Hematopoietic multipotent progenitor cell treated with erythropoietin and hydrocortisone succinate and interleukin-3 and kit ligand, for 15 days (in vitro differentiated cells): Measurements from ENCODE around the gene TMEM198.
A peak's percentile ranks its signal among the peaks of the same experiment; 100 is the strongest.

Experiments used
- DNase-seq: peaks from one replicate; pipeline ENCODE4 v3.0.0-alpha.2; 2015; ENCODE audit warnings: low spot score

Gene TMEM198

DNA sequence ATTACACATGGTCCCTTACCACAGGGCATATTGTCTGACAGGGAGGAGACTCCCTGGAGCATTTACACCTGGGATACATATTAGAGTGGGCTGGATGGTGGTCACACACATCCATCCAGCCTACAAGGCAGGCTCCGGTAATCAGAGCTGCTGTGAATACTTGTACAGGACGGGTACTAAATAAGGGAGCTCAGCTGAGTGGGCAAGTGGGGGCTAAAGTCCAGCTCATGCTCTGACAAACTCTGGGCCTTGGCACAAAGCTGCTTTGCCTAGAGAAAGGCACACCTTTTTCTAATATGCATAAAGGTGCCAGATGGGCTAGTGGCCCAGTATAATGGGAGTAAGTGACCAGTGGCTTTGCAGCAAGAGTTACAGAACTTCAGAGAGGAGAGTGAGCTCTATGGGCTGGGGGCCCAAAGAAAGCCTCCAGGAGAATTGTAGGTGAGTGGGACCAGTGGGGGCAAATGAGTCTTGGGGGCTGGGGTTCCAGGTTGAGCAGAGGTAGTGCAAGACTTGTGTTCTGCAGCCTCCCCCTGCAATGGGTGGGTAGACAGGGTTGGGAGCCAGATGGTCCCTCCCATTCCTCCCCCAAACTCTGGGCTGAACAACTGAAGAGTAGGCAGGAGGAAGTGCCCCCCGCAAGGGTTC is 1.6 kb downstream of the TMEM198 start:
- DNase-seq: no peak

DNA sequence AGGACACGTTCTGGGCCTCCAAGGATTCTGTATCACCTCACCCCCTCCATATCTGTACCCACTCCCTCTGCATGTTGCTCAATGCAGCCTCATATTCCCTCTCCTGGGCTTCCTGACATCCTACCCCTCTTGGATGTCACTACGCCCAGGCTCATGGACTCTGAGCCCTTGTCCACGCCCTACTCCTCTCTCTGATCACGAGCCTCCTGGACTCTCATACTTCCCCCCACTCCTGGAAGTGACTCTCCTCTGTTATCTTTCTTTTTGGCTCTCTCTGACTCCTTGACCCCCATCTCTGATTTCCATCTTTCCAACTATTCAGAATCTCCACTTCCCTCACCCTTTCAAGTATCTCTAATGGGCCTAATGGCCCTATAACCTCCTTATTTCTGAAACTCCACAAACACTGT is 2.1 kb downstream of the TMEM198 start:
- no peak for DNase-seq

DNA sequence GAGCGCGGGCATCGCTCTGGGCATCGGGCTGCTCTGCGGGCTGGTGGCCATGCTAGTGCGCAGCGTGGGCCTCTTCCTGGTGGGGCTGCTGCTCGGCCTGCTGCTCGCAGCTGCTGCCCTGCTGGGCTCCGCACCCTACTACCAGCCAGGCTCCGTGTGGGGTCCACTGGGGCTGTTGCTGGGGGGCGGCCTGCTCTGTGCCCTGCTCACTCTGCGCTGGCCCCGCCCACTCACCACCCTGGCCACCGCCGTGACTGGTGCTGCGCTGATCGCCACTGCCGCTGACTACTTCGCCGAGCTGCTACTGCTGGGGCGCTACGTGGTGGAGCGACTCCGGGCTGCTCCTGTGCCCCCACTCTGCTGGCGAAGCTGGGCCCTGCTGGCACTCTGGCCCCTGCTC is 3.8 kb downstream of the TMEM198 start:
- no peak for DNase-seq

DNA sequence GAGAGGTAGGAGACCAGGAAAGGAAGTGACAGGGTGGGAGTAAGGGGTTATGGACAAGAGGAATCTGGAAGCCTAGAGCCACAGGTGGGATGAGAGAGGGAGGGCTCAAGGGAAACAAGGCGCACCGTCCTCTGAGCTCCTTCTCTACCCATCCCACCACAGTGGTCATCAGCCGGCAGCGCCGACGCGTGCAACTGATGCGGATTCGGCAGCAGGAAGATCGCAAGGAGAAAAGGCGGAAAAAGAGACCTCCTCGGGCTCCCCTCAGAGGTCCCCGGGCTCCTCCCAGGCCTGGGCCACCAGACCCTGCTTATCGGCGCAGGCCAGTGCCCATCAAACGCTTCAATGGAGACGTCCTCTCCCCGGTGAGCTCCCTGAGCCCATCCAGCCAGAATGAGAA is 5.2 kb downstream of the TMEM198 start:
- no peak for DNase-seq

DNA sequence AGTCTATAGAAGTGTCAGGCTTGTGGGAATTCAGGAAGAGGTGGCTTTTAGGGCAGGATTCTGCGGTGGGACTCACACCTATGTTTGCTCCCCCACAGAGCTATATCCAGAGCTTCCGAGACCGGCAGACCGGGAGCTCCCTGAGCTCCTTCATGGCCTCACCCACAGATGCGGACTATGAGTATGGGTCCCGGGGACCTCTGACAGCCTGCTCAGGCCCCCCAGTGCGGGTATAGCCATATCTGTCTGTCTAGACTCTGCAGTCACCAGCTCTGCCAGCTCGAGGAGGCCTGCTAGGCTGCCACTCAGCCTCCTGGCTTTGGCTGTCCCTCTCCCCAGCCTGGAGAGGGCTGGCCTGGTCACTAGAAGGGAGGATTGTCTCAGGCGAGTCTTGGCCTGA is 5.8 kb downstream of the TMEM198 start:
- no peak for DNase-seq

DNA sequence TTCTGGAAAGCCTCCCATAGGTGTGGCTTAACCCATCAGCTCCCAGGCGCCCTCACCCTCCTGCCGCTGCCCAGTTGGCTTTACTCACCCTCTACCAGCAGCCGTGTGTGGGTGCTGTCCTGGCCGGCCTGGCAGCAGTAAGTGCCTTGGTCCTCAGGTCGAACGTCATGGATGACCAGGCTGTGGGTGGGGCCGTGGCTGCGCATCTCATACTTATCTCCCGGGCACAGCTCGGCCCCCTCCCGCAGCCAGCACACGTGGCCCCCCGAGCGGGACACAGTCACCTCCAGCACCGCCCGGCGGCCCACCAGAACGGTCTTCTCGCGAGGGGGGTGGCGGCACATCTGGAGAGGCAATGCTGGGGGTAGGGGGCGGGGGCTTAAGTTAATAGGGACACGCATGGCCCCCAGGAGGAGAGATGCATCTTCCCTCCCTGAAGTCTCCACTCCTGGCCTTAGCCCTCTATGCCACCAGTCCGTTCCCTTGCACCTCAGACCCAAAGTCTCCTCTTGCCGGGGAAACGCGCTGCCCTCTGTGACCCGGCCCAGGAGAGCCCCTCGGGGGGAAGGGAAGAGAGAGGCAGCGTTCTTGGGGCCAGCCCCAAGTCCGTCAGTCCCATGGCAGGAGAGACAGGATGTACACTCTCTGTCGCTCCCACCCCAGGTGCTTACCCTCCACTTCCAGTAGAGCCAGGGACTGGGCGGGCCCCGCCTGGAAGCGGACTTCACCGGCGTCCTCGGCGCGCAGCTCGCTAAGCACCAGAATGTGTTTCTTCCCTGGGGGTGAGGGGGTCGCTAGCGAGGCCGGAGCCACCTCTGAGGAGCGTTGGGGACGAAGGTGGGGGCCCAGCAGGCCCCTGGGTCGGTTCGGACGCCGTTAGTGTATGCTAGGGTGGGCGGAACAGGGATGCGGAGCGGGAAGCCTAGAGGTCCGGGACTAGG is 7.9 kb downstream of the TMEM198 start:
- no peak for DNase-seq

DNA sequence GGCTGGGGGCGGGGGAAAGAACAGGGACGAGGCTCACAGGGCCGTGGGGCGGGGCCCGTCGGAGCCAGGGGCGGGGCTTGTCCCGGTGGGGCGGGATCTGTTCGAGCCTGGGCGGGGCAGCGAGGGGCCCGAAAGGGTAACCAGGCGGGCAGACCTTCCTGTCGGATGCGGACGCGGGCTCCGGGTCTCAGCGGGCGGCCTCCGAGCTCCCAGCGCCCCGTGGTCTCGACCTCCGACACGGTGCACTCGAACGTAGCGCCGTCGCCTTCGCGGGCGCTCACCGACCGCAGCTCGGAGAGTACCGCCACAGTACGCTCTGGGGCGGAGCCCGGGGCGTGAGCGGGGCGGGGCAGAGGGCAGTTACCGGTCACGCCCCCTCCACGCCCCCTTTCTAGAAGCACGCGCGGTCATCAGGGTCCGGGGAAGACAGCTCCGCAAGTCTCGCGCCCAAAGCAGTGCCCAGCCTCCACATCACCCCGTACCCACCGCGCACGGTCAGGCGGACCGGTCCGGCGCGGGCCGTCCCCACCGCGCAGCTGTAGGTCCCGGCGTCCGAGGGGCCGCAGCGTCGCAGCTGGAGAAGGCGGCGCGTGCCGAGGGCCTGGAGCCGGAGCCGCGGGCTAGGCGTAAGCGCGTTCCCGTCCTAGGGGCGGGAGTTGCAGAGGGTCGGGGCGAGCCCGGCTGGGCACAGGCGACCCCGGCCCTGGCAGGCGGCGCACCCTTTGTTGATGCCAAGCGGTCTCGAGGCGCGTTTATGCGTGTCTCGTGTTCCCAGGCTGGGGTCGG is 8.7 kb downstream of the TMEM198 start:
- peak; percentile 72 for DNase-seq

DNA sequence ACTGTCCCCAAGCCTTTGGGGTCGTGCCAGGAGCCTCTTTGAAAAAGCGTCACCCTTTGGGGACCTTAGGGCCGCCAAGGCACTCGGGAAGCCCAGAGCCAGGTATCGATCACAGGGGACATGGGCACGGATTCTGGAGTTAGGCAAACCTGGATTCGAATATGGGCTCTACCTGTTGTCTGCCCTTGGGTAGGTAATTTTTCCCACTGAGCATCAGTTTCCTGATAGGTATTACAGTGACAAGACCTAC is 9.3 kb downstream of the TMEM198 start:
- no peak for DNase-seq

DNA sequence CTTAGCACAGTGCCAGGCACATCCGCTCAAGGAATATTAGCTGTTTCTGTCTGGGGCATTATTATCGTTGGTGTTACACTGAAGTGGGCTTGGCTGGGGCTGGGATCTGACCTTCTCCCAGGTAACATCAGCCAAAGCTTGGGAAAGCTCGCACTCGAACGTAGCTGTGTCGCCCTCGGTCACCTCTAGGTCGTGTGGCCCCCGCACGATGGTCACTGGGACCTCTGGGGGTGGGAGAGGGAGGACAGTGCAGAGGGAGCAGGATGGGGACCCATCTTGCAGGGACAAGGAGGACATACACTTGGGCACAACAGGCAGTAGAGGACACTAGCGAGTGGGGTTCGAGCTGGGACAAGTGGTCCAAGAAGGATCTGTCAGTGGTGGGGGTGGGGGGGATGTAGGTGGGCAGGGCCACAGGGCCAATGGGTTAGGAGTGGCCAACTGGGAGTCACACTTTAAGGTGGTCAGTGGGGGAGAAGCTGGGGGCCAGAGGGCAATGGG is 9.7 kb downstream of the TMEM198 start:
- DNase-seq: no peak

DNA sequence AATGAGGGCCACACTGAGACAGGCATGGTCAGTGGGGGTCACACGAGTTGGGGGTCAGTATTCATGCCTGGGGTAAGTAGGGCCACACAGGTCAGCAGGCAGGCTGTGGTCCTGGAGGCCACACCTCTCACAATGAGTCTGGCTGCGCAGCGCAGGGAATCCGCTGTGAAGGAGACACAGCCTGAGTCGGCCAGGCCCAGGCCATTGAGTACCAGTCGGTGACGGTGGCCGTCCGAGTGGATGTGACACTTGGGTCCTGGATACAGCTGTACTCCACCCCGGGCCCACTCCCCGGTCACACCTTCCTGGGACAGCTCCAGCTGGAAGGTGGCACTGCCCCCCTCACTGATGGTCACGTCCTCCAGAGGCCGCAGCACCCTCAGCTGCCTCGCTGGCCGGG is 10.5 kb downstream of the TMEM198 start:
- DNase-seq: no peak

DNA sequence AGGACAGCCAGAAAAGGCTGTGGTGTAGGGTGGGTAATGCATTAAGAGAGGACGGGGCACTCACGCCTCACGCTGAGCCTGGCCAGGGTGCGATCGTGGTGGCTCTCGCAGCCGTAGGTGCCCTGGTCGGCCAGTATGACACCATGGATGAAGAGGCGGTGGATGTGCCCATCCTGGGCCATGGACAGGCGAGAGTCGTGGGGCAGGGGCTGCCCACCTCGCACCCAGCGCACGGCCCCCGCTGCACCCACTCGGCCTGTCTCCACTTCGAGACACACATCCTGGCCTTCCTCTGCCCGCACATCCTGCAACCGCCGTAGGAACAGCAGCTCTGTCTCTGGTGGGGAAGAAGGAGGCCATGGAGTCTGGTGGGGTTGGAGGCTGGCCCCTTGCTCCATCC is 12.1 kb downstream of the TMEM198 start:
- DNase-seq: no peak

DNA sequence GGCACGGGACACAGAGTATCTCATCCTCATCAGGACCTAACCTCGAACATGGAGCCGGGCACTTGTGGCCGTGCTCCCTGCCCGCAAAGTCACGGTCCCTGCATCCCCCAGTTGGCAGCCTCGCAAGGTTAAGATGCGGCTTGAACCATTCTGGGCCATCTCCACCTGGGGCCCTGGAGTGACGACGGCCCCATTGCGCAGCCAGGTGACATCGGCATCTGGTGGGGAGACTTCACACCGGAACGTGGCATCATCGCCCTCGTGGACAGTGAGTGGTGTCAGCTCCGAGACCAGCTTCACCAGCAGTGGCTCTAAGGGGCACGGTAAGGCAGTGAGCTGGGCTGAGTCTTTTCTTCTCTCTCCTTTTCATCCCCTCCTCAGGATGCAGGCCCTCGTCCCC is 12.6 kb downstream of the TMEM198 start:
- DNase-seq: no peak

DNA sequence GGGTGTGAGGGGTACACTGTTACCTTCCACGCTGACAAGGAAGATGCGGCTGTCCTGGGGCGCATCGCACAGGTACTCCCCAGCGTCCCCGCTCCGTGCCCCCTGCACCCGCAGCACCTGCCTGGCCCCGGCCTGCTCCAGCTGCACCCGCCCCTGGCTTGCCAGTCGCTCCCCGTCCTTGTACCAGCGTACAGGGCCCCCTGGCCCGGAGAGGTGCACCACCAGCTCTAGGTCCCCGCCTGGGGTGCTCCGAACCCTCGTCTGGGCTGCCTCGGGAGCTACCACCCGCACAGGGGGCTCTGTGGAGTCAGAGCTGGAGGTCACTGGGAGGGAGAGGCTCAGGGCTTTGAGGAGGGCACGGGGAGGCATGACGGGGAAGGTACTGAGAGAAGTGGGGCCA is 13.5 kb downstream of the TMEM198 start:
- no peak for DNase-seq

DNA sequence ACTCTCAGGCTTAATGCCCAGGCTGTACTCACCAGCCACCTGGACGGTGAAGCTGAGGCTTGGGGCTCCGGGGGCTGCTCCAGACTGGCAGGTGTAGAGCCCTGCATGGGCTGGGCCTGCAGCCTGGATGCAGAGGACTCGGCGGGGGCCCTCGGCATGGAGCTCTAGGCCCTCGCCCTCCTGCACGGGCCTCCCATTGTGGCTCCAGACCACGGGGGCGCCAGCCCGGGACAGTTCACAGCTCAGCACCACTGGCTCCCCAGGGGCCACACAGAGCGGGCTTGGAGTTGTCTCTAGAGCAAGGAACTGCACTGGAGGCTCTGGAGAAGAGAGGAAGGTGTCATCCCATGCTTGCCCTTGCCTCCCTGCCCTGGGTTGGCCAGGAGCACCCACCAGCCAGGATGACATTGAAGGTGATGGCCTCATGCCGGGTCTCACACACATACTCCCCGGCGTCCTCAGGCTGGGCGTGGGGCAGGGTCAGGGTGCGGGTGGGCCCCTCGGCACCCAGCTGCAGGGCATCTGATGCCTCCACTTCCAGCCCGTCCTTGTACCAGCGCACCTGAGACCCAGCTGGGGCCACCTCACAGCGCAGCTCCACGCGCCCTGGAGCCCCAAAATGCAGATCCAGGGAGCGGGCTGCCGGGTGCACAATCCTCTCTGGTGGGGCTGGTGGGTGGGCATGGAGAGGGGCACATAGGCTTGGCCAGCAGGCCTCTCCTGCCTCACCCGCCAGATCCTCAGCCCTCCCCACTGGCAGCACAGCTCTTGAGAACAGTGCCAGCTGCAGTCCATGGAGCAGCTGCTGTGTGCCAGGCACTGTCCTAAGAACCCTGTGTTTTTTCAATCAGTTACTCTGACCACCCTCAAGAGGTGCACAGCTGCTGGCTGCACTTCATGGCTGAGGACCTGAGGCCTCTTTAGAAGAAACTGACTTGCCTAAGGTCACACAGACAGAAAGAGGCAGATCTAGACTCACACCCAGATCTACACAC is 14.3 kb downstream of the TMEM198 start:
- DNase-seq: no peak

DNA sequence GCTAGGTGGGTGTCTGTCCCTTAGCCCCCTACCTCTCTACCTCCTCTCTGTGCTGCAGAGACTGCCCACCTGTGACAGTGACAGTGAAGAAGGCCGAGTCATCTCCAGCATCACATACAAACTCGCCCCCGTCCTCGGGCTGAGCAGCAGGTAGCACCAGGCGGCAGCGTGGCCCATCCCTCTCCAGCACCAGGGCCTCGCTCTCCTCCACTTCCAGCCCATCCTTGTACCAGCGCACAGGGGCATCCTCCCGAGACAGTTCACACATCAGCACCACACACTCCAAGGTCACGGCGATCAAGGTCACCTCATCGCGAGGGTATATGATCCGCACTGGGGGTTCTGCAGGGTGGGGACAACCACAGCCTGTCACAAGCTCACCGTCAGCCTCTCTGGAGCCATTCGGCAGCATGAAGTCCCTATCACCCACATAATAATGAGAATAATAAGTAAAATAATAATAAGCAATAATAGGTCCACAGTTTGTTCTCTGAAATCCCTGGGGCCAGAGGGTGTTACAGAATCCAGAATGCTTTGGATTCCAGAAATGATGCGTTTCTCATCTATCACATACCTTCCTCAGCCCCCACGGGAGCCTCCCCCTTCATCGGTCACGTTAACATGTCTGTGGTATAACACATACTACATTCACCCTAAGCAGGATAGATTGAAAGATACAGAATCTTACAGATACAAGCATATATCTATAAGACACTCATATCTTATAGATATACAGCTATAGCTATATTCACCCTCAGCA is 15.5 kb downstream of the TMEM198 start:
- DNase-seq: no peak

DNA sequence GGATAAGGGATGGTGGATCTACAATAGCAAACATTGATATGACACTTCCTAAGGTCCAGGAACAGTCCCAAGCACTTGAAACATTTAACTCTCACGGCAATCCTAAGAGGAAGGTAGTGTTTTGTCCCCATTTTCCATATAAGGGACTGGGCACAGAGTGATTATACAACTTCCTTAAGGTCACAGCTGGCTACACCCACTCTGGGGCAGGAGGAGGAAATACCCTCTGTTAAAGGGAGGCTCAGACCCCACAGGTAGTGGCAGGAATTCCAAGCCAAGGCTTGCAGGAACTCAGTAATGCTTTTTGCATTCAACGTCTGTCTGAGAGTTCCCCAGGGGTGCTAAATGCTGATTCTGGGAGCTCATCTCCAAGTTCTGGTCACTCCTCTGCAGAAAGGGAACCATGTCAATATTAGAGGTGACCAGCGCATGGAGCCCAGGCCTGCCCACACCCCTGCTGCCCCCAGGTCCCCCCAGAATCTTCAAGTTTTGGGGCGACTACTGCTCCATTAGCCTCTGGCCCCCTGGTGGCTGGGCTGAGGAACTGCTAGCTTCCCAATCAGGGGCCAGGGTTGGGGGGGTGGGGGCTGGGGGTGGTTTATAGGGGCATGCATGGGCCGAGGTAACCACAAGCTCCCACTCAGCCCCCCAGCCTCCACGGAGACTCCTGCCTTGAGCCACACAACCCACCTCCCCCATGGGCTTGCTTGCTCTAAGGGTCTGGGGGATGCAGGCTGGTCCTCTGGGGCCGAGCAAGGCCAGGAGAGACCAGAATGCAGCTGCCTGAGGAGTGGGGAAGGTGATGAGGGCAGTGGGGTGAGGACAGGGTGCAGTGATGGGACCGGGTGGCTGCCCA is 16.4 kb downstream of the TMEM198 start:
- DNase-seq: peak; percentile 17

DNA sequence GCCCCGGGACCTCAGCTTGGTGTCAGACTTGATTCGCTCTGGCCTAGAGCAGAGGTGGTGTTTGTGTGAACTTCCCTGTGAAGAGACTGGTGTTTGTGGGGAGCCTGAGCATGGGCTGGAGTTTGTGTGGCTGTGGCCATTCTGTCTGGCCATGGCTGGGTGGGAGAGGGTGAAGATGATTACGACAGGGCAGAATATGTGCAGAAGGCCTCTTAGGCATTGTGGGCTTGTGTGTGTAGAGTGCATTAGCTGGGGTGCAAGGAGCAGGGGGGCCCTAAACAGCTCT is 17.0 kb downstream of the TMEM198 start:
- DNase-seq: no peak

DNA sequence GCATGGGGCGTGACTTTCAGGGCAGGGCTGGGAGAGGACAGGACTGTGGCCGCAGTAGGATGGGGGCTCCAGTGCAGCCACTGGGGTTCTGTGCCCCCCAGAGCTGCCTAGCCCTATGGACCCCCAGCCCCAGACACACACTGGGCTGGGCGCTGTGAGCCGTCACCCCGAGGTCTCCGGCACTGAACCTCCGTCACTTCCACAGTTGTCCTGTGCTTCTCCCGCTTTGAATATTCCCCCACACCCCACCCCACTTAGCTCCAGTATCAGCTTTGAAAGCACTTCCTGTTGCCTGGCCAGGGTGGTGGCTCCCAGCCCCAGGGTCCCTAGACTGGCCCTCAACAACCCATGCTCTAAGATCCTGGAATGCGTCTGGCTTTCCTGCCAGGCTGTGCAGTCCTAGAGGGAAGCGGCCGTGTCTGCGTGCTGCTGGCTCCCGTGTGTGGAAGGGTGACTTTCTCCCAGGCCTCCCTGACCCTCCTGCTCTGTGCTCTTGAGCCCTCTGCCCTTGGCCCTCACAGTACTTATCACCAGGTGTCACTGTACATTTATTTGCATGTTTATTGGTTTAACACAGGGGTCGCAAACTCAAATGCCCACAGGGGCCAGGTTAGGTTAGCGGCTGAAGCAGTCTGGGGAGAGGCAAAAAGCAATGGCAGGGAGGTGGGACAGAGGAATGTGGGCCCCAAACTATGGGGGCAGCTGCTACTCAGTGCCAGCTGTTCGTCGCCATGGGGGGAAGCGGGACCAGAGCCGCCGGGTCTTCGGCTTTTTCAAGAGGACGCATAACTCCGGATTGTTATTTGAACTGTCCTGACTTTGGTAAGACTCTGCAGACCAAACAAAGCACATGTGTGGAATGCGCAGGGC is 17.6 kb downstream of the TMEM198 start:
- DNase-seq: no peak
